Activated CD4-positive, CD25-positive, alpha-beta regulatory T cell (primary cell): ENCODE results near the gene DHX15.
"Not testable (repeated sequence)": the region's sequence is repeated elsewhere in the genome, so short reads cannot be mapped to it uniquely, and the experiment has no call there.

ENCODE experiments used
- DNase-seq, 4 experiments: peaks; one replicate each; lab custom pipeline; 2025; lab: John Stamatoyannopoulos, UW

Gene DHX15

GRCh38 chr4:24544208-24544988 is 40.0 kb downstream of the DHX15 start:
- DNase-seq: no peak

GRCh38 chr4:24537025-24537424 is 47.3 kb downstream of the DHX15 start:
- DNase-seq: no peak

GRCh38 chr4:24535399-24535798 is 49.0 kb downstream of the DHX15 start:
- no peak for DNase-seq

- no peak for DNase-seq
Observed at GRCh38 chr4:24533364-24533763, 51.0 kb downstream of the DHX15 start.

GRCh38 chr4:24529555-24529954 is 54.8 kb downstream of the DHX15 start:
- no peak for DNase-seq

- DNase-seq: no peak
Observed at GRCh38 chr4:24527371-24527770, 57.0 kb downstream of the DHX15 start.

- DNase-seq: no peak
Observed at GRCh38 chr4:24521544-24521943, 62.8 kb downstream of the DHX15 start.

GRCh38 chr4:24519649-24520048 is 64.7 kb downstream of the DHX15 start:
- DNase-seq: no peak

GRCh38 chr4:24517676-24518075 is 66.7 kb downstream of the DHX15 start:
- DNase-seq: no peak

- no peak for DNase-seq
Observed at GRCh38 chr4:24516926-24517325, 67.4 kb downstream of the DHX15 start.

GRCh38 chr4:24515698-24516097 is 68.7 kb downstream of the DHX15 start:
- DNase-seq: no peak

GRCh38 chr4:24514808-24515207 is 69.5 kb downstream of the DHX15 start:
- DNase-seq: no peak

- no peak for DNase-seq
Observed at GRCh38 chr4:24513718-24514117, 70.6 kb downstream of the DHX15 start.

GRCh38 chr4:24511371-24512063 is 72.8 kb downstream of the DHX15 start:
- no peak for DNase-seq

GRCh38 chr4:24510091-24510490 is 74.3 kb downstream of the DHX15 start:
- DNase-seq: no peak

- DNase-seq: no peak
Observed at GRCh38 chr4:24508541-24508940, 75.8 kb downstream of the DHX15 start.

- DNase-seq: no peak
Observed at GRCh38 chr4:24507439-24507838, 76.9 kb downstream of the DHX15 start.

GRCh38 chr4:24503090-24503489 is 81.3 kb downstream of the DHX15 start:
- not testable (repeated sequence) for DNase-seq

- DNase-seq: no peak
Observed at GRCh38 chr4:24497221-24497620, 87.1 kb downstream of the DHX15 start.

- DNase-seq: no peak
Observed at GRCh38 chr4:24496597-24496996, 87.8 kb downstream of the DHX15 start.

GRCh38 chr4:24495388-24495787 is 89.0 kb downstream of the DHX15 start:
- no peak for DNase-seq

GRCh38 chr4:24489870-24490269 is 94.5 kb downstream of the DHX15 start:
- no peak for DNase-seq

- DNase-seq: peak; percentile 1 to 37 (median 16)
Observed at GRCh38 chr4:24488399-24489164, 95.8 kb downstream of the DHX15 start.
